IPS-NIHi7 (cell line): Measurements from ENCODE around the gene SPACA4.

Experiments
- DNase-seq: peaks from one replicate; pipeline ENCODE4 v3.0.0; 2012; ENCODE audit warnings: mixed read lengths; ENCODE audit errors: extremely low spot score

SPACA4 gene

DNA sequence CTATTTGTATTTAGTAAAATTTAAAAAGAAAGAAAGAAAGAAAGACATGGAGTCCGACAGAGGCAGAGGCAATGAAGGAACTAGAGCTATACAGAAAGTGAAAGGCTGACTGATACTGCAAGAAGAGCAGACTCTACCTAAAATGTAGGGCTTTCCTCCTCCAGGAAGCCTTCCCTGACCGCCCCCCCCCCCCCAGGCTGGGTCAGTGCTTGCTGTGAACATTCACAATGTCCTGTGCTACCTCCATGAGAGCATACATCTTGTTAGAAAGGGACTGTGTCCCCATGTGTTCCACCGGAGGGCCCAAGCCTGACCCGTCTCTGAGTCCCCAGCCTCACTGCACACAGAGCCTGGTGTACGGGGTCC lies 45.1 kb downstream of the SPACA4 start:
- DNase-seq: no peak

DNA sequence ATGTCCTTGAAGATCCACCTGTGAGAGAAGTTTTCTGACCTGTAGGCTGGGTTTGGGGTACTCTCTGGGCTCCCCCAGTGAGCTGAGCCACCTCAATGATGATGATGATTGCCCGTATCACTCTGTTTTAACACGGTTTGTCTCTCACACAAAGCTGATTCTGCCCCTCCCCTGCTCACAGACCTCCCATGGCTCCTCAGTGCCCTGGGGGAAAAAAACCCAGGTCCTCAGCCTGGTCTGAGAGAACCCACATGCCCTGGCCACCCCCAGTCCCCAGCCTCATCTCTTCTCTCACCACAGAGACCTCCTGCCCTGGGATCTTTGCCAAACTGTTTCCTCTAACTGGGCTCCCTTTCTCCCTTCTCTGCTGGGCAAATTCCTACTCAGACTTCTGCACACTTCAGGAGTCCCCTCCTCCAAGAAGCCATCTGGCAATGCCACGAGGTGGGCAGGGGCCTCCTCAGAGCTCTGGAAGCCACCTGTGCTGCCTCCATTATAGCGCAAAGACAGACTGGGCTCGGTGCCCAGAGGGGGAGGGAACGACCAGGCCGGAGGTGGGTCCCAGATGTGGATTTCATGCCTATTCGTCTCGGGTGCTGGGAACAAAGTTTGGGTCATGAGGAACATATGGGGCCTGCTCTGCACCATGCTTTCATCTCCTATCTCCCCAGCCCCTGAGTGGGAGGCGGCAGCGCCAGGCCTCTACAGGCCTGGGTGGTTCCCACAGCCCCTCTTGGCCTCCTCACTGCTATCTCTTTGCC lies 47.9 kb downstream of the SPACA4 start:
- no peak for DNase-seq

GRCh38 chr19:48656840-48657474 lies 50.4 kb downstream of the SPACA4 start:
- no peak for DNase-seq
